Amygdala (tissue), 56 donors: ENCODE results near the gene TRIM8.

ENCODE experiments used
- DNase-seq, 56 donors: peaks; one replicate each; lab custom pipeline; 2025; lab: John Stamatoyannopoulos, UW

The TRIM8 gene

DNA sequence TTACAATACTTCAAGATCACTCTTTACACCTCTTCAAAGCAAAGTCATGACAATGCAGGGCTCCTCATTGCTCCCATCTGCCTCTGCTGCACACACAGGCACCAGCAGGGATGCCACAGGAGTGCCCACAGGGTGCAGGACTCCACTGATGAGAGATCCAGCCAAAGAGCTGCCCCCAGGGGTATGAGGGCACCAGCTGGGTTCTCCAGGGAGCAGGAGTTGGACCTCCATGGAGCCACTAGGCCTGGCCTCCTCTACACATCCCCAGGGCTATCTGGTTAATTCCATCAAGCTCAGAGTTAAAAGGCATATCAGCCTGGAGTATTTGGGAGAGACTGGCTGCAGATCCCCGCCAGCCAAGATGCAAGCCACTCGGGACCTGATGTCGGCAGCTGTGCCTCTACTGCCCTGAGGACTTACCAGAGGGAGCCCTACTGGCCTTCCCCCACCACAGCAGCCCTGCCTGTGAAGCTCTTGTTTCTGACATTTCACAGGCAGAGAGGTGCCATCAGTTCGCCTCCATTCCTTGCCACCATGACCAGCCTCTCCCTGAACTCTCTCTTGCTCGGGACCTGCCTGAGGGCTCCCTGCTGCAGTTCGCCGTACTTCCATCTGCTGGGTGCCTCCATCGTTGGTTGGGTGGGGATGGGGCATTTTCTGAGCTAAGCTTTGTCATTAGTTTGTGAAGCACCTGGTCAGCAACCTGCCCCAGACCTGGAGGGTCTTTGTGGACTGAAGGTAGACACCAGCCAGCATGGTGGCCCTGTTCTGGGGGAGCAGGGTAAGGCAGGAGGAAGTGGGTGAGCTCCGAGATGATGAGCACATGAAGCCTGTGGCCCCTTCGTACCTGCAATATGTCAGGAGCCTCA, 12.5 kb upstream of the TRIM8 start:
- no peak for DNase-seq

DNA sequence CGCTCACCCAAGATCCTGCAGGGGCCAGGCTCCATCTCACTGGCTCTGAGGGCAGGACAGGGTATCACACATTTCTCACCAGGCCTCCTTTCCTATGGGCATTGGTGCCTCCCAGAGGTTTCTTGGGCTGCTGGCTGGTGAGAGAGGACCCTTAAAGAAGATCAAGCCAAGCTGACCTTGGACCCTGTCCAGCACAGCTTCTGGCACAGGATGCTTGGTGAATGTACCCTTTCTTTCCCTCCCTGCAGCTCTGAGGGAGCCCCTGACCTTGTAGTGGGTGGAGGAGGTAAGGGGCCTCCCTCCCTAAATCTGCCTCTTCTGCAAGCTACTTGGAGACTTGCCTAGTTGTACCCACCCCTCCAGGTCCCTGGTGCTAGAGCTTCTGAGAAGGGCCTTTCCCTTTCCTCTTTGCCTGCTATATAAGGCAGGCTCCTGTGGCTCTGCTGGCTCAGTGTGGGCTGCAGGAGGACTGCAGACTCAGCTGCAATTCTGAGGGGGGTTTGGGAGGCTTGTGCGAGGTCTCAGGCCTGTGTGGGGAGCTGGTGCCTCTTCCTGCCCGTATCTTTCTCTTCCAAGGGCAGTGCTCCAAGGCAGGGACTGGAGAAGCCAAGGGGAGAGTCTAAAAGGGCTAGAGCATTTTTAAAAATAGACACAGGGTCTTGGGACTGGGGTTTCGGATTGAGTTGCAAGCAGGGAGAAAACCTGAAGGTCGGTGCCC, 11.7 kb upstream of the TRIM8 start:
- DNase-seq = peak in 2 of 56 donors; percentile 44 to 50

DNA sequence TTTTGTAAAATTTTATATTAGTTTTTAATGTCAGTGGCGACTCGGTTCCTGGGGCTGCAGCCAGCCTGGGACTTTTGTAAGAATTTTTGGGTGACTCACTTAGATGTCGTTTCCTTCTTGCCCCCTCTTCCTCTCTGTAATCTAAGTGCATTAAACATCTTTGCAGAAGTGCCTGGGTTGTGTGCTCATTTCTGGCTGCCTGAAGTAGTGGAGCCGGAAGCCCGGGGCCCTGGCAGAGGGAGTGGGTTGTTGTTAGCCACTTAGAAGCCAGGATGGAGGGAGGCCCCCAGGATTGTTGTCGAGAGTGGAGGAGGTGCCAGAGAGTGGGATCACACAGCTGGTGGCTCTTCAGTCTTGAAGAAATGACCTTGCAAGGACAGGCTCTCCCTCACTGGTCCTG, 11.0 kb upstream of the TRIM8 start:
- DNase-seq = no peak

DNA sequence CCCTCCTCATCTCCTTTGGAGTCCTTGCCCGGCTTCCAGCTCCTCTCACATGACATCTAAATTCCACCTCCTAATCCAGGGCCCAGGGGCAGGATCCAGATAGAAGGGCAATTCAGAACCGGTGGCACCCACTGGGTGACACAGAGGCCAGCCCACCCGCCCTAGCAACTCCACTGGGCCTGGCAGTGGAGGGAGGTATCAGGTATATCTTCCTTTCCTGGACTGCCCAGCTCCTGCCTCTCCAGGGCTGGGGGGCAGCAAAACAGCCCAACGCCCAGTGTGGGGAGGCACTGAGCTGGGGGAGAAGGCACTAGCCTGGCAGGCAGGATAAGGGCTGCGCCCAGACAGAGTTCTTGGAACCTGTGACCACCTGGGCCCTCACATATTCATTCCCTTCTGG, 10.4 kb upstream of the TRIM8 start:
- DNase-seq = no peak

DNA sequence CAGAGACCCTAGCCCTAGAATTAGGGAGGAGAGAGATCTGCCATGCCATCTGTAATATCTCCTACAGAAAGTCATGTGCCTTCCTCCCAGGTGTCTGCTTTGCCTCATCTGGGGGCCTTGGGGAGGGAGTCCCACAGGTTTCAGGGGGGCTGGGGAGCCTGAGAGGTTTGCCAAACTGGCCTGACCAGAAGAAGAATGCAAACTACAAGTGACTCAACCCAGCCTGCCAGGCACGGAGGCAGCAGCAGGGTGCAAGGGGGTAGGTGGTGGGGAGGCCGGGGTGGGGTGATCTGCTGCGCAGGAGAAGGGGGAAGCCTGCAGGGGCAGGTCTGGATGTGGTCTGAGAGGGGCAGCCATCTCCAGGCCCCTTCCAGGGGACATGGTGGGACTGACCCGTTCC, 9.6 kb upstream of the TRIM8 start:
- DNase-seq = no peak

DNA sequence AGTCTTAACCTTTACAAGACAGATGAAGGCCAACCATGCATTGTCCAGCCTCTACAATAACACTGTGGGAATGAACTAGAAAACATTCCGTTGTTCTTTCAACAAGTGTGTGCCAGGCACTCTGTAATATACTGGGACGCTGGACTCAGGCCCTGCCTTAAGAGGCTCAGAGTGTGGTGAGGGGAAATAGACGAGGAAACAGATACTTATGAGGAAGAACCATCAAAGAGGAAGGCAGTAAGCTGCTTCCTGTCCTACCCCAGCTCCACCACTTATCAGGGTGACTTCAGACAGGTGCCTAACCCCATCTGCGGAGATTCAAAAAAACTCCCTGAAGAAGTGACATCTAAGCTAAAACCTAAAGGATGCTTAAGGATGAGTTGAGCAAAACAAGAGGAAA, 8.9 kb upstream of the TRIM8 start:
- DNase-seq = no peak

DNA sequence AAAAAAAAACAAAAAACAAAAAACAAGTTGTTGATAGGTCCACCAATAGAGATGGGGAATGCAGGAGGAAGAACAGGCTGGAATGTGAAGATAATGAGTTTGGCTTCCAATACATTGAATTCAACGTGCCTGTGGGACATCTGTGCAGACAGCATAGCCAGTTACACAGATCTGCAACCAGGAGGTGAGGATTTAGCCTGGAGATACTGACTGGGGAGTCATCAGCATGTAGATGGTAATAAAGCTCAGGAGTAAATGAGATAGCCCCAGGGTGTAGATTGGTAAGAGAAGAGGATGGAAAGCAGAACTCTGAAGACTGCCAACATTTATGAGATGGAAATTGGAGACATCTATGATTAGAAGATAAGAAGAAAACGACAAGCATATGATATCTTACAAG, 4.7 kb upstream of the TRIM8 start:
- no peak for DNase-seq

DNA sequence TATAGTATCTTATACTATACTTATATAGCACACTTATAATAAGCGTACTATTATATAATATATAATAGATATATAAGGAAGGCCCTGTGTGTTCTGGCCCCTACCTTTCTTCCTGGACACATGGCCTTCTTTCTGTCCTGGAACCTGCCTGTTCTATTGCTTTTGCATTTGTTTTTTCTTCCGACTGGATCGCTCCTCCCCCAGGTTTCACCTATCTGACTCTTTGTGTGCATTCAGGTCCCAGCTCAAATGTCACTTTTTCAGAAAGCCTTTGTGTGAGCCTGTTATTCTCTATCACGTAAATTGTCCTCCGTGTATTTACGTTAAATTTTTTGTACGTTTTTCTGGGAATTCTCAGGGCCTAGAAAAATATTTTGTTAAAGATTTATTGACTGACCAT, 2.9 kb upstream of the TRIM8 start:
- no peak for DNase-seq

DNA sequence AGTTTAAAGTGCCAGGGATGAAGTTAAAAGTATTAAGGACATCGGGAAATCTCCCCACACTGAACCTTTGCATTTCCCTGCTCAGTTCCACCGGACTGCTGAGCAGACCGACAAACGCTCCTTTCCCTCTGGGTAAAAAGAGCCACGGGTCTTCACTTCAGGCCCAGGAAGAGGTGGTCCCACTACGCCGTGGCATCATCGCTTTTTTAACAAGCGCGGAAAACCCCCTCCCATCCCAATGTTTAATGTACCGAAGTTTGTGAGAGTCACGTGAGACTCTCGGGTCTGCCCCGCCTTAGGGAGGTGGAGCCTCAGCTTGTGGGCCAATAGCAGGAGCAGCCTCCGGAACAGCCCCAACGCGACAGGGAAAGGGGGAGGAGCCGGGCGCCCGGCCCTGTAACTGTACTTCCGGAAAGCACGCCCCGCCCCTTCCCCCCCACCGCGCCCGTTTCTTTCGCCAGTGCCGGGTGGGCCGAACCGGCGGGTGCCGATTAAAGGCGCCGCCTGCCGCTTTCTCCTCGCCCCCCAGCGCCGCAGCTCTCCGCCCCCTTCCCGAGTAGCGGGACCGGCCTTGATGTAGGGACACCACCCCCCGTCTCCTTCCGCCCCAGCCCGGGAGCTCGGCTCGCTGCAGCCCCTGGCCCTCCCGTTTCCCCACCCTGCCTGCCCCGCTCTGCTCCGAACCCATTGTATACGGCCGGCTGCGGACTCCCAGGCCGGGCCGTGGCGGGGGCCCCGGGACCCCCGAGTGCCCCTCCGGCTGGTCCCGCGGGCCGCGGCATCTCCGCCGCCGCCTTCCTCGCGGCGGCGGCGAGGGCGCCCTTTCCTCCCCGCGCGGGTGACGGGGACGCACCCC, 2.2 kb upstream of the TRIM8 start:
- peak; percentile 63 to 99 (median 98) for DNase-seq

DNA sequence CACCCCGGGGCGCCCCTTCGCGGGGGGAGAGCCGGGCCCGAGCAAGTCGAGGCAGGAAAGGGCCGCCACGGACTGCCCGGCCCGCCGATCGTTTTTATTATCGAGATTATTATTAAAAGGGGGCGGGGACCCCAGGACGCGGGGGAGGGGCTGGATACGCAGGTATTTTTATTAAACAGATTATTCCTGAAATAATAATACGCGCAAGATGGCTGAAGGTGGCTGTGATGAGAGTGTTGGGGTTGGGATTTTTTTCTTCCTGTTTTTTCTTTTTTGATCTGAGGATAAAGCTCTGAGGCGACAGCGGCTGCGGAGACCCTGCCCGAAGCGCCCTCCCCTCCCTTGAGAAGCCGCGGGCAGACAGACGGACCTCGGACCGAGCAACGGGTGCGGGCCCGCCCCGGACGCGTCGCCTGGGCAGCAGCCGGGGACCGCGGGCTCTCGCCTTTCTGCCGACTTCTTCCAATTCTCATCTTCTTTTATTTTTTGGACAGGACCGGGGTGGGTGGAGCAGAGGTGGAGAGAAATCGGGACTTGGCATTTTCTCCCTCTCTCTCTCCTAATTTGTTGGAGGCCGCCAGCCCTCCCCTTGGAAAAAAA, 1.4 kb upstream of the TRIM8 start:
- peak in 27 of 56 donors; percentile 23 to 78 (median 61) for DNase-seq

DNA sequence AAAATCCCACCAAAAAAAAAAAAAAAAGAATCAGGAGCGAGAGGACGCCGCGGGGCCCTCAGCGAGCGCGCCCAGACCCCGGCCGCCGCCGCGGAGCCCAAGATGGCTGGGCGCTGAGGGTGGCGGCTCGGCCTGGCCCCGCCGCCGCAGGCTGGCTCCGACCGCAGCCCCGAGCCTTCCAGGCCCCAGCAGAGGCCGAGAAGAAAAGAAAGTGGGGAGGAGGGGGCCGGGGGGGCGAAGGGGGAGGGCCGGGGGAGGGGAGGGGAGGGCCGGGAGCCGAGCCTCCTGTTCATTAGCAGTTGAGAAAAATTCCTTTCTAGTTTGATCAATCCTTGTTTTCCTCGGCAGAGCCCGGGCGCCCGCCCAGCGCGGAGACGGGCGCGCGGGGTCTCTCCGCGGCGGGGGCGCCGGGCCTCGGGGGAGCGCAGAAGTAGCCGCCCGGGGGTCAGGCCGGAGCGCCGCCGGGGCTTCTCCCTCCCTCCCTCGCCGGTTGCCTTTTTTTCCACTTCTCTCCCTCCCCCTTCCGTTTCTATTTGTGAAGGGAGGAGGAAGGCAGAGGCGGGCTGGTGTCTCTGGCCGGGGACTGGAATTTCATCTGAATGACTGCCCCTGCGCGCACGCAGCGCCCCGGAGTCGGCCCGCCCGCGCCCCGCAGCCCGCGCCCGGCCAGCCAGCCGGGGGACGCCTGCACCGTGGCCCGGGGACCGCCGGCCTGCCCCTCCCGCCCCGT, 778 bp upstream of the TRIM8 start:
- peak in 48 of 56 donors; percentile 26 to 92 (median 73) for DNase-seq

DNA sequence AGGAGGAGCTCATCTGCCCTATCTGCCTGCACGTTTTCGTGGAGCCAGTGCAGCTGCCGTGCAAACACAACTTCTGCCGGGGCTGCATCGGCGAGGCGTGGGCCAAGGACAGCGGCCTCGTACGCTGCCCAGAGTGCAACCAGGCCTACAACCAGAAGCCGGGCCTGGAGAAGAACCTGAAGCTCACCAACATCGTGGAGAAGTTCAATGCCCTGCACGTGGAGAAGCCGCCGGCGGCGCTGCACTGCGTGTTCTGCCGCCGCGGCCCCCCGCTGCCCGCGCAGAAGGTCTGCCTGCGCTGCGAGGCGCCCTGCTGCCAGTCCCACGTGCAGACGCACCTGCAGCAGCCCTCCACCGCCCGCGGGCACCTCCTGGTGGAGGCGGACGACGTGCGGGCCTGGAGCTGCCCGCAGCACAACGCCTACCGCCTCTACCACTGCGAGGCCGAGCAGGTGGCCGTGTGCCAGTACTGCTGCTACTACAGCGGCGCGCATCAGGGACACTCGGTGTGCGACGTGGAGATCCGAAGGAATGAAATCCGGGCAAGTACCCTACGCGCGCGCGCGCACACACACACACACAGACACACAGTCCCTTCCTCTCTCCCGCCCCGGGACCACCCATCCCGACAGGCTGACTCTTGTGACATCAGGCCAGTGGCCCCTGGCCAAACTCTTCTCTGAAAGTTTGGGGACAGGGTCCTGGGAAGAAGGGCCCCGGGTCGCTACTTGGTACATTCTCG, 538 bp downstream of the TRIM8 start:
- peak in 49 of 56 donors; percentile 21 to 85 (median 71) for DNase-seq

DNA sequence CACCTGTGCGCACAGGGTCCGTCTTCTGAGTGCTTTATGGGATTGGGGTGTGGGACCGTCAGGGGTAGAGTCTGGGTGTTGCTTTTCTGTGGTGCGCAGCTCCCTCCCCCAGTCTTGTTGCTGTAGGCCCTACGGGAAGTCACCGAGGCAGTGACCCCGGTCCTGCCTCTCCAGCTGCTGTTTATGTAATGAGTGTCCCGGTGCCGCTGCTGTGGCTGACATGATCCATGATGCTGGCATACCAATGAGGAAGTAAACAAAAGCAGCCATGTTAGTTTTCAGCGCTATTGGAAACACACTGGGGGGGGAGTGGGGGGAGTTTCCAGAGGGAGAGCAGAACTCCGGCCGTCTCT, 1.1 kb downstream of the TRIM8 start:
- peak in 49 of 56 donors; percentile 41 to 85 (median 71) for DNase-seq

DNA sequence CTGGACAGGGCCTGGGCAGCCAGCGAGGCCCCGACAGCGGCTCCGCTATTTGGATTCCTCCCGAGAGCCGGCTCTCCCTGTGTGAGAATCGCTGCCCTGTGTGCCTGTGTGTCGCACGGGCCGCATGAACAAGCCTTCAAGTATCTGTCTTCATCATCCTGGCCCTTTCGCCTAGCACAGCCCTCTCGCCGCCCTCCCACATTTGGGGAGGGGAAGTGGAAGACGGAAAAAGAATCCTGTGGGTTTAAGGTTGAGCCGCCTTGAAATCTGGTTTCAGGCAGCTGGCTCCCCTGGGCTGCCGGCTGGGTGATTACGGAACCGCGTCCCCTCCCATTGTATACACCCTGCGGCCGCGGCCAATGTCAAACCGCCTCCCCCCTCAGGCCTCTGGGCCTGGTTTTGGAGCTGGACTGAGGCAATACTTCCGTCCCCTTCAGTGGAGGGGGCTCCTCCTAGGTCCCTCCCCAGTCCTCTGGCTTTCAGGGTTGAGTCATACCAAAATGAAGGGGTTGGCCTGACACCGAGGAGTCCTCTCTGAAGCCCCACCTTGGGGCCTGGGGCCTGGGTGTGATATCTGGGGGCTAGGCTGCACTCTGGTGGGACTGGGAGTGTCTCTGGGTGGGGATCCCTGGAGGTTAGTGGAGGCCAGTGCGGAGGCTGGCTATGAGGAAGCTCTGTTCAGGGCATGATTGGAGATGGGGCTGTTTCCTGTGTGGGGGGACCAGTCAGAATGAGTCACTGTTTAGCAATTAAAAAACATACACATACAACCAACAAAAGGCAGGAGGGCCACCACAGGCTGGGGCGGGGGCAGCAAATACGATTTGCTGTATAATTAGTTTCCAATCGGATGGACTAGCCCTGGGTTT, 1.7 kb downstream of the TRIM8 start:
- peak in 32 of 56 donors; percentile 30 to 82 (median 68) for DNase-seq

DNA sequence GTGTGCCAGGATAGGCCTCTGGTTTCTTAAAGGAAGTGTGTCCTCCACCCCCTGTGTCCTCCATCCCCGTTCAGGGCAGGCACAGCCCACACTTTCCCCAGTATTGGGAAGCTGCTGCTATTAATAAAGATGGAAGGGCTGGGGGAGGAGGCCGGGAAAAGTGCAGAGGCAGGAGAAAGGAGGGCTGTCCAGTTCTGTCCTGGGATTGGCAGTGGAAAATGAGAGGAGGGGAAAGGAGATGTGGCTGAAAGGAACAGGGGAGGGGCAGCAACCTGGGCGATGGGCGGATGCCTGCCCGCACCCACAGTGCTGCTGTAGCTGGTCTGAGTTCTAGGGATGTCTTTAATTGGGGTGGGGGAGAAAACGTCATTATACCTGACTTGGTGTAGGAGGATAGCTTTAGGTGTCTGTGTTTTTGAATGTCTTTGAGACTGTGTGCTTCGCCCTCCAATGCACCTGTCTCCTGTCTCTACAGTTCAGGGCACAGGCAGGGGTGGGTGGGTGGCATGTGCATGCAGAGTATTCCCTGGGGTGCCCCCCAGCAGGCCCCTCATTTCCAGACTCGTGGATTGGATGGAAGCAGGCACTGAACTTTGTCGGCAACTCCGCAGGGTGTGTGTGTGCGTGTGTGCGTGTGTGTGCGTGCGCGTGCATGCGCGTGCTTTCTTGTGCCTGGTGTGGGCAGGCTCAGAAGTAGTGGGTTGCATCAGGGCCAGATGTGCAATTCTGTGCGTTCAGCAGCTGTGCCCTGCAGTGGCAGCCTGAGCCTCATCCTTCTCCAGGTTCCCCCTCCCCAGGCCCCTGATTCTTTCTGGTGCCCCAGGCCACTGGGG, 2.5 kb downstream of the TRIM8 start:
- peak in 30 of 56 donors; percentile 17 to 69 (median 50) for DNase-seq

DNA sequence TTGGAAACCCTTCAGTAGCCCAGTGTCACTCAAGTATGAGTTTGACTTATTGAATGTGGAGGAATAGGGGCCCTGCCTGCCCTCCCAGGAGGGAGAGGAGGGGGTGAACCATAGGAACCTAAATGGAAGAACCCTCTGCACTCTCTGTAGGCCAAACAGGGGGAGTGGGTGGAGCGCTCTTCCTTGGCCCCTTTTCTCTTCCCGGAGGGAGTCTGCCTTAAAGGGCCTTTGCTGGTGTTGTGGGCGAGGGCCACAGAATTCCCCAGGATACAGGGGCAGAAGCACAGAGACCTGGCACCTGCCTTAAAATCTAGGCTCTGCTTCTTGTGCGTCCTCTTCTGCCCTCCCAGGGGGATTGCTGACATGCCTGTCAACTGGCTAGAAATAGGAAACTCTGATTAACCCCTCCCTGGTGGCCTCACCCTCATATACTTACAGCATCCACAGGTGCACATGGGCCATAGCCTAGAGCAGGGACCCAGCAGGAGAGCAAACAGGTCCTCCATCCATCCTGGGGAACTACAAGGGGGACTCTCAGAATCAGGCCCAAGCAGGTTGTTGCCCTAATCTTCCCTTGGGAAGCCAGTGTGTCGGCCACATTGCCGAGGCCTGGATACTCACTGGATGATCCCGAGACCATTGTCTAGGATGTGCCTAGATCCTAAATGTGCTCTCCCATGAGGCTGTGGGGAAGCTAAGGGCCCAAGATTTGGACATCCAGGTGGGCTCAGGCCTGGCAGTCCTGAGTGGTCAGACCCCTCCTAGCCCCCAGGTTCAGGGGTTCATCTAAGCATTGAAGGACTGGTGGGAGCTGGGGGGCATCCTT, 3.4 kb downstream of the TRIM8 start:
- peak in 1 of 56 donors; percentile 62 for DNase-seq
